ENCODE measurements around the gene LCE1F. TPM values are rescaled to one million over a fixed set of nuclear protein-coding genes. Genes with fewer than 3 reads are reported as not detected.

LCE1F gene
- total RNA-seq, 1 donor from 2014 or later, result not detected

- no peak for DNase-seq (ENCODE audit: low read depth, low spot score)
These were observed 1.4 kb downstream of the LCE1F start for GRCh38 chr1:152776361-152776760.

- DNase-seq (ENCODE audit: low read depth, low spot score), result no peak
These were observed 2.7 kb downstream of the LCE1F start for GRCh38 chr1:152777510-152778137.

GRCh38 chr1:152783095-152783494, 8.2 kb downstream of the LCE1F start:
- no peak for DNase-seq (ENCODE audit: low read depth, low spot score)

GRCh38 chr1:152786077-152786476, 11.1 kb downstream of the LCE1F start, which contains the start of gene LCE1E:
LCE1E (plus strand) TSS chr1:152786257; CDS start chr1:152787300, 1,043 bp downstream.
- no peak for DNase-seq (ENCODE audit: low read depth, low spot score)

- no peak for DNase-seq (ENCODE audit: low read depth, low spot score)
These were observed 20.7 kb downstream of the LCE1F start for GRCh38 chr1:152795686-152796085.

- no peak for DNase-seq (ENCODE audit: low read depth, low spot score)
These were observed 21.5 kb downstream of the LCE1F start, which contains the start of gene LCE1D for GRCh38 chr1:152796421-152796820. LCE1D (plus strand) TSS chr1:152796721; CDS start chr1:152797795, 1,074 bp downstream.

- no peak for DNase-seq (ENCODE audit: low read depth, low spot score)
These were observed 26.4 kb downstream of the LCE1F start for GRCh38 chr1:152801333-152801732.

GRCh38 chr1:152806576-152806975, 31.6 kb downstream of the LCE1F start, which contains the start of gene LCE1C:
LCE1C (minus strand) TSS chr1:152806651; CDS start chr1:152805478, 1,173 bp downstream.
- DNase-seq (ENCODE audit: low read depth, low spot score), result no peak

- no peak for DNase-seq (ENCODE audit: low read depth, low spot score)
These were observed 36.1 kb downstream of the LCE1F start for GRCh38 chr1:152811050-152811449.

GRCh38 chr1:152811671-152812070, 36.7 kb downstream of the LCE1F start, which contains the start of gene LCE1B:
LCE1B (plus strand) TSS chr1:152811971; CDS start chr1:152812447, 476 bp downstream.
- no peak for DNase-seq (ENCODE audit: low read depth, low spot score)

GRCh38 chr1:152817309-152817708, 42.4 kb downstream of the LCE1F start:
- no peak for DNase-seq (ENCODE audit: low read depth, low spot score)

- no peak for DNase-seq (ENCODE audit: low read depth, low spot score)
These were observed 48.4 kb downstream of the LCE1F start for GRCh38 chr1:152823294-152823693.

- DNase-seq (ENCODE audit: low read depth, low spot score), result no peak
These were observed 50.0 kb downstream of the LCE1F start for GRCh38 chr1:152824964-152825363.

Other genes with a start within 250 kb of the LCE1F start
- not detected in 2 replicates for gene LCE3E, start 208.4 kb upstream of the LCE1F start, total RNA-seq
- not detected in 2 replicates for gene LCE3D, start 194.6 kb upstream of the LCE1F start, total RNA-seq
- not detected in 2 replicates for gene LCE3C, start 174.9 kb upstream of the LCE1F start, total RNA-seq
- gene LCE3B, start 161.3 kb upstream of the LCE1F start, total RNA-seq, result not detected in 2 replicates
- not detected in 2 replicates for gene LCE3A, start 152.0 kb upstream of the LCE1F start, total RNA-seq
- not detected in 2 replicates for gene LCE2D, start 111.8 kb upstream of the LCE1F start, total RNA-seq
- not detected in 2 replicates for gene LCE2C, start 99.9 kb upstream of the LCE1F start, total RNA-seq
- not detected in 2 replicates for gene LCE2B, start 89.0 kb upstream of the LCE1F start, total RNA-seq
- gene LCE2A, start 76.8 kb upstream of the LCE1F start, total RNA-seq, result not detected in 2 replicates
- not detected in 2 replicates for gene LCE4A, start 67.0 kb upstream of the LCE1F start, total RNA-seq
- gene KPRP, start 17.1 kb upstream of the LCE1F start, total RNA-seq, result not detected in 2 replicates
- gene LCE1E, start 11.1 kb downstream of the LCE1F start, total RNA-seq, result not detected in 2 replicates
- gene LCE1D, start 21.6 kb downstream of the LCE1F start, total RNA-seq, result not detected in 2 replicates
- gene LCE1C, start 31.5 kb downstream of the LCE1F start, total RNA-seq, result not detected in 2 replicates
- gene LCE1B, start 36.8 kb downstream of the LCE1F start, total RNA-seq, result not detected in 2 replicates
- gene LCE1A, start 52.3 kb downstream of the LCE1F start, total RNA-seq, result not detected in 2 replicates
- not detected in 2 replicates for gene LCE6A, start 67.7 kb downstream of the LCE1F start, total RNA-seq
- gene LCE7A, start 84.9 kb downstream of the LCE1F start, total RNA-seq, result not detected in 2 replicates
- gene SMCP, start 103.2 kb downstream of the LCE1F start, total RNA-seq, result not detected in 2 replicates
- under 0.01 TPM in 1 of 2 replicates, not detected in the other for gene IVL, start 133.4 kb downstream of the LCE1F start, total RNA-seq
- gene SPRR5, start 172.1 kb downstream of the LCE1F start, total RNA-seq, result not detected in 2 replicates
- not detected in 2 replicates for gene SPRR4, start 195.5 kb downstream of the LCE1F start, total RNA-seq
- not detected in 2 replicates for gene SPRR1A, start 208.9 kb downstream of the LCE1F start, total RNA-seq
- not detected in 2 replicates for gene SPRR3, start 226.6 kb downstream of the LCE1F start, total RNA-seq

Measured in pulmonary artery endothelial cell (primary cell).